Stimulated activated CD8-positive, alpha-beta memory T cell treated with anti-CD3 and anti-CD28 coated beads, Interleukin-7, amount 100 ng/mL, for 24 hours (primary cell): ENCODE measurements around the gene ST6GALNAC1.
"Not testable (repeated sequence)": the region's sequence is repeated elsewhere in the genome, so short reads cannot be mapped to it uniquely, and the experiment has no call there.

Source experiments
- DNase-seq: peaks from one replicate; pipeline ENCODE4 v3.0.0-alpha.2; 2020; ENCODE audit warnings: low read depth

The ST6GALNAC1 gene

DNA sequence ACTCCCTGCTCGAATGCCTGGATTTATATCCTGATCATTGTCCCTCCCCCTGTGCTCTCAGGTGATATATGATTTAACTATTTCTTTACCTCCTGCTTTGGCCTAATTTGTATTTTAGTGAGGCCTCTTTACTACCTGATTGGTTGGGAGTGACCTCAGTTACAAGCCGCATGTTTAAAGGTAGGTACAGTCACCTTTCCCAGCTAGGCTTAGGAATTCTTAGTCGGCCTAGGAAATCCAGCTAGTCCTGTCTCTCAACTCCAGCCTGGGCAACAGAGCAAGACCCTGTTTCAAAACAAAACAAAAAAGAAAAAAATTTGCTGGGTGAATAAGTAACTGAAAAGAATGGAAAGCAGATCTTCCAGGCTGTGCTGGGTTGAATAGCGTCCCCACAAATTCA lies 31.1 kb downstream of the ST6GALNAC1 start:
- DNase-seq, result no peak

DNA sequence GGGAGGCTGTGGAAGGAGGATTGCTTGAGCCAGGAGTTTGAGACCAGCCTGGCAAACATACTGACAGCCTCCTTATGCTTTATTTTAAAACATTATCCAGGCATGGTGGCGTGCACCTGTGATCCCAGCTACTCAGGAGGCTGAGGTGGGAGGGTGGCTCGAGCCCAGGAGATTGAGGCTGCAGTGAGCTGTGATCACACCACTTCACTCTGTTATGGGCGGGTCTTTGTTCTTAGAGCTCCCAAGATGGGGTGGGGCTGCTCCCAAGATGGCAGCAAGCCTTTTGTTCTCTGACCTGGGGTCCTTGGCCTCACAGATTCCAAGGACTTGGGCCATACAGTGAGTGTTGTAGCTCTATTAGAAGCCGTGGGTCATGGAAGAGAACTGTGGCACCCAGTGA lies 31.8 kb downstream of the ST6GALNAC1 start:
- no peak for DNase-seq

- DNase-seq, result not testable (repeated sequence)
These were observed 32.3 kb downstream of the ST6GALNAC1 start for GRCh38 chr17:76611080-76611749.

DNA sequence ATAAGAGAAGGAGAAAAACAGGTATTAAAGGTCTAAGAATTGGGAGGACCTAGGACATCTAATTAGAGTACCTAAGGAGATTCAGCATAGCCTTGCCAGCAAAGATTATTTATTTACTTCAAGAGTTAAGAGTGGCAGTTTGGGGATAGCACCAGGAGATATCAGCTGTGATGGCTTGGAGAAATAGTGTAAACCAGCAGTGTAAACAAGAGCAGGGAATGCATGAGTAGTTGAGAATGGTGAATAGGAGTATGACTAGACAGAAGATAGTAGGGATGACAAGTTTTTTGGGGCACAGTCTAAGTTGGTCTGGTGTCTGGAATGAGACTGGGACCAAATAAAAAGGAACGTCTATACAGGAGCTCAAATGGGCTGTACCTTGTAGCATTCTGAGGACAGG lies 36.9 kb downstream of the ST6GALNAC1 start:
- DNase-seq, result not testable (repeated sequence)

DNA sequence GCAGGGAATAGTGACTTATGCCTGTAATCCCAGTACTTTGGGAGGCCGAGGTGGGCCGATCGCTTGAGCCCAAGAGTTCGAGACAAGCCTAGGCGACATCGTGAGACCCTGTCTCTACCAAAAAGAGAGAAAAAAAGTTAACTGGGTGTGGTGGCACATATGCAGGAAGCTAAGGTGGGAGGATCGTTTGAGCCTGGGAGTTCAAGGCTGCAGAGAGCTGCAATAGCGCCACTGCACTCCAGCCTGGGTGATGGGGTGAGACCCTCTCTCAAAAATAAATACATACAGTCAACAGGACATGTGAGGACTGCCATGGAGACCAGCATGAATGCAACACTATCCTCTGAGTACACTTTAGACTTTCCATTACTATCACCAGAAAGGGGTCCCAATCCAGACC lies 42.5 kb downstream of the ST6GALNAC1 start:
- no peak for DNase-seq

DNA sequence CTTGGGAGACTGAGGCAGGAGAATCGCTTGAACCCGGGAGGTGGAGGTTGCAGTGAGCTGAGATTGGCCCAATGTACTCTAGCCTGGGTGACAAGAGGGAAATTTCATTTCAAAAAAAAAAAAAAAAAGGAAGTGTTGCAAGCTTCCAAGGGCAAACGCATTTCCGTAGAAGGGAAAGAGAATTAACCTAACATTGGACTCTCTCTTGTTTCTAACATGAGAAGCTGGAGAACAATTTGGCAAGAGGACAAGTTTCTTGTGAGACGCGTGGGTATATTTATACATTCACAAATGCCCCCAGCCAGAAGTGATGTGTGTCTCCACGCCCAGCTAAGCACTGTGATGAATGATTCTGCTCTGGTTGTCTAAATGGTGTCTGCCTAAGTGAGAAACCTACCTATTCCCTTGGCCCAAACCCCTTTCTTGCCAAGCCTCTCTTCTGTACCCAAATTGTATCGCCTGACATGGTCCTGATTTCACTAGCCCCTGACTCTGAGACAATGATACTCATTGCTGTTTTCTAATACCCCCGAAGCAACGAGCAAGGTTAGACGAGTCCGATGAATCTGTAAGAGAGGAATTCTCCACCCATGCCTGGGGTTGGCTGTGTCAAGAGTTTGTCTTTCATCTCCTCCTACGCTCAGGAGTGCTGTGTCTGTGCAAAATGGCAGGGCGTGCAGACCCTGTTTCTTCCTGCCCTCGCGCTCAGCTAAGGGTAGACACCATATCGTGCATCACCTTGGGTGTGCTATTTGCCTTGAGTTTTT lies 43.7 kb downstream of the ST6GALNAC1 start:
- DNase-seq, result no peak

GRCh38 chr17:76598004-76598439 lies 45.5 kb downstream of the ST6GALNAC1 start:
- DNase-seq, result no peak

- no peak for DNase-seq
These were observed 46.2 kb downstream of the ST6GALNAC1 start for GRCh38 chr17:76597156-76598003.

DNA sequence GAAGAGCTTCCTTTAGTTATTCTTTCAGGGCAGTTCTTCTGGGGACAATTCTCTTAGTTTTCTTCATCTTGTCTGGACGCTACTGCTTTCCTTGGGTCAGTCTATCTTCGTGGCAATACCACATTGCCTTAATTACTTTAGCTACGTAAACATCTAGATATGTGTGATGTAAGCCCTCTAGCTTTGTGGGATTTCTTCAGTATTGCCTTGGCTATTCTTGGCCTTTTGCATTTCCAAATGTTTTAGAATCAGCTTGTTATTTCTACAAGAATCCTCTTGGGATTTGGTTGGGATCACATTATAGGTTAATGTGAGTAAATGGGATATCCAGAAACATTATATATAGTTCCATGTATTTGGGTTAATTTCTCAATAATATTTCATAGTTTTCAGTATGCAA lies 48.9 kb downstream of the ST6GALNAC1 start:
- DNase-seq, result no peak

GRCh38 chr17:76593959-76594358 lies 49.6 kb downstream of the ST6GALNAC1 start:
- DNase-seq, result no peak

DNA sequence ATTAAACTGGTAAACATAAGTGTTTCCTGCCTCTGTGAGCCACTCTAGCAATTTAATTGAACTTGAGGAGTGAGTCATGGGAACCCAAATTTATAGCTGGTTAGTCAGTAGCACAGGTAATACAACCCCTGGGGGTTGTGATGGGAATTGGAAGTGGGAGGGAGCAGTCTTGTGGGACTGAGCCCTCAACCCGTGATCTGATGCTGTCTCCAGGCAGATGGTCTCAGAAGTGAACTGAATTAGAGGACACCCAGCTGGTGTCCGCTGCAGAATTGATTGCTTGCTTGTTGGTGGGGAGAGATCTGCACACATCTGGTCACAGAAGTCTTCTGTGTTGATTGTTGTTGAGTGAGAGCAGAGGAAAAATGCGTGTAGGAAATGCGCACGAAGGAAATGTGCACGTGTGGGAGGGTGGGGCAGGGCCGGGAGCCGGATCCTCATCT lies 50.2 kb downstream of the ST6GALNAC1 start:
- DNase-seq, result no peak

DNA sequence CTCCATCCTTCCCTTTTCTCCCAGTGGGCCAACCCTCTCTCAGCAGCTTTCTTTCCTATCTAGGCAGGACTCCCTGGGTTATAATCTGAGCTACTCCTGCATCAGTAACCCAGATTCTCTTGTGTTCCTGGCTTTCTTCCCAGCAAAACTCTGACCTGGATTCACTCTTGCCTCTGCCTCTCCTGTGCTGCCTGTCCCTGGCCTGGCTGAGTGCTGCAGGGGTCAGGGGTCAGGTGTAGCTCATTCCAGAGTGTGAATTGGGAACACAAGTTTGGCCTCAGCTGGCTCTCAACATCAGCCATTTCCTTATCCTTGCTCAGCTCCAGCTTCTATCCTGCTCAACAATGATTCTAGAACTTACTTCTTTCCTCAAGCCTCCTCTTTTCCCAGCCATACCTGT lies 55.4 kb downstream of the ST6GALNAC1 start:
- no peak for DNase-seq

DNA sequence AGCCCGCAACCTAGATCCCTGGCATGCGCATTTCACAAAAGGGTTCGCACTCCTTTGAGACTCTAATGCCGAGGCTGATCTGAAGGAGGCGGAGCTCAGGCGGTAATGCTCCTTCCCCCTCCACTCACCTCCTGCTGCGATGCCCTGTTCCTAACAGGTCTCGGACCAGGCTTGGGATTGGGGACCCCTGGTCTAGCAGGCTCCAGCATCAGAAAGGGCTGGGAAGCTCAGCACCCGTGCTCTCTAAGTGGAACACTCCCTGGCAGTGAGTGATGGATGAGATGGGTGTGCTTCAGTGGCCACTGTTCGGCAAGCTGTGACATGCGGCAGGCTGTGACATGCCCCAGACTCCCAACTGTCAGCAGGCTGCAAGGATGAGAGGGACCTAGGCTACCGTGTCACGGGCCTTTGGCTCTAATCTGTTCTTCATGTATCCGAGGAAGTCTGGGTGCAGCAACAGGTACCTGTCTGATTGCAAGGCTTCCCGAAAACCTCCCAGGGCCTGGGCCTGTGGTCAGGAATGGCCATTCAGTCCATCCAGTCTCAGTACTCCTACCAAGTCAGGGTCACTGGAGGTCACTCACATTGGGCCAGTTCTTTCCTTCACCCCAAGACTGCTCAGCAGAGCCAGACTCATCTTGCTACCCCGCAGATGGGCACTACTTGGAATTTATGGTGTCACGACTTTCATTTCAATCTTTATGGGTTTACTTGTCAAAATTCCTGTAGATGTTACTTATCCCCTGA lies 56.6 kb downstream of the ST6GALNAC1 start:
- DNase-seq, result no peak

DNA sequence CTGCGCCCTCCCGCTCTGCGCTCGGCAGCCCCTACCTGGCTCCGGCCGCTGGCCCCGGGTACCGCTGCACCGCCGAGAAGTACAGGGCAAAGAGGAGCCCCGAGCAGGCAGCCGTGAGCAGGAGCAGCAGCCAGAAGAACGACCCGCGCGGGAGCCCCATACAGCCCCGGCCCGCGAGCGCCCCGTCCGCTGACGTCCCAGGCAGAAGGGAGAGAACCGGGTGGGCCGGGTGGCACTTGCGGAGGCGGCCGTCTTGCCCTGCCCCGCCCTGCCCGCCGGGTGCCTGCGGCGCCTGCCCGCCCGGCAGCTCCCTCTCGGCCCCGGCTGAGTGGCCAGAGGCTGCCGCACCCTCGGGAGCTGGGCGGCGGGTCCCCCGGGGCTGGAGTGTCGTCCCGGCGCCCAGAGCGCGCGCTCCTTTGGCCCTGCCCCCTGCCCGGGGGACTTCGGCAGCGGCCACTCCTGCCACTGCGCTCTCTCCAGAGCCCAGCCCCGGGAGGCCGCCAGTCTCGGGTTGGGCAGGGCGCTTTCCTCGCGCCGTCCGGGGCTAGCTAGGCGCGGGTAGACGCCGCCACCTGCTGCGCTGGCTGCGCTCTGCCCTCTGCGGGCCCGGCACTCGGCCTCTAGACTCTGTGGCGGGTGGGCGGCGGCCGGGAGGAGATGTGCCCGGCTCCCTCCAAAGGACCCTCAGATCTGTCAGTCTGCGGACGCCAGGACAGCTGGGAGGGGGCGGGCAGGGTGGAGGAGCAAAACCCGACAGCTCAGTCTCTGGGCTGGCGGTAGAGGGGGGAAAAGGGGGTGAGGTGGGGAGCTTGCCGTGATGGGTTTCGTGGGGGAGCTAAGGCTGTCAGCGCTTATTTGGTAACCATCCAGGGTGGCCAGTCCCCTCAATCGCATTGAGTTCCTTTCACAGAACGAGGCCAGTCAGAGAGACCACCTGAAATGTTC lies 57.6 kb downstream of the ST6GALNAC1 start, which contains the start of gene ST6GALNAC2:
Gene ST6GALNAC2, minus strand, starts transcription at position 212 of the 945 bp plus-strand sequence. Its CDS starts 52 bp downstream, at position 160.
- no peak for DNase-seq

DNA sequence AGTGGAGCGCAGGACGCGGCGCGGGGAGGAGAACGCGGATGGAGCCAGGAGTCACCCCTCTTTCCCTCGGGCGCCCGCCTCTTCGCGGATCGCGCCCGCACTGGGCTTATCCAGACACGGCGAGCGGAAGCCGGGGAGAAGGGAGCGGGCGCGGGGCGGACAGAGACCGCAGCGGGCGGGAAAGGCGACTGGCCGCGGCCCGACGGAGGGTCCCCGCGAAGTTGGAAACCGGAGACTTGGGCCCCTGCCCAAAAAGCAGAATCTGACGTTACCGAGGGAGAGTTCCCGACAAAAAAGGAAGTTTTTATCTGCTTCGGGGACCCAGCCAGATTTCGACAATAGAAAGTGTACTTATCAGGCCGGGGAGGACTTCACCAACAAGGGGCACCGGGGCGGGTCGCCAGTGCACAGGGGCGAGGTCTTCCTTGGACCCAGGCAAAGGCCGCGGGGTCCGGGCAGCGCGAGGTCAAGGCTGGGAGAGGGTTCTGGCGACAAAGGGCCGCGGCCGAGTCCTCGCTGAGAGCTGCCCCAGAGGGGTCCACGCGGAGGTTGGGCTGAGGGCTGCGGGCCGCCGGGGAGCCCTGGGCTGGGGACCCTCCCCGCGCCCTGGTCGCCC lies 58.4 kb downstream of the ST6GALNAC1 start:
- DNase-seq, result no peak

DNA sequence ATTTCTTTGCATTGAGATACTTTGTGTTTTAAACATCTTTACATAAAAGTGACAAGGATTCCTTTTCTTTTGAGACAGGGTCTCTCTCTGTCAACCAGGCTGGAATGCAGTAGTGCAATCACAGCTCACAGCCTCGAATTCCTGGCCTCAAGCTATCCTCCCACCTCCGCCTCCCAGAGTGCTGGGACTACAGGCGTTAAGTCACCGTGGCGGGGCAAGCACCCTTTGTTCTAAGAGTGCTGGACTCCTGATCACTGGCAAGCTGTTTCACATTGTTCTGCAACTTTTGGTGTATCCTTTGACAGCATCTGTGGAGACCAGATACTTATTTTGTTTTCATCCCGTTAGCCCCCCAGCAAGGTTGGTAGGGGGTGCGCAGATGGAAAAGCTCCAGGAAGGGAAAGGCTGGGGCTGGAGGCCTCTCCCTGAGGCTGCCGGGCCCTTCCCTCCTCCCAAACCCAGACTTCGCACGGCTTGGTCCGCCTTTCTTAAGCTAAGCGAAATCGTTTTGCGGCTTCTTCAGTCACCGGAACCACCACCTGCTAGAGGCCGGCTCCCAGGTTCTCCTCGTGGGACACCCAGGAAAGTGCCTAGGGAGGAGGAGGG lies 59.0 kb downstream of the ST6GALNAC1 start:
- DNase-seq, result no peak

- DNase-seq, result no peak
These were observed 60.9 kb downstream of the ST6GALNAC1 start for GRCh38 chr17:76582660-76583059.

DNA sequence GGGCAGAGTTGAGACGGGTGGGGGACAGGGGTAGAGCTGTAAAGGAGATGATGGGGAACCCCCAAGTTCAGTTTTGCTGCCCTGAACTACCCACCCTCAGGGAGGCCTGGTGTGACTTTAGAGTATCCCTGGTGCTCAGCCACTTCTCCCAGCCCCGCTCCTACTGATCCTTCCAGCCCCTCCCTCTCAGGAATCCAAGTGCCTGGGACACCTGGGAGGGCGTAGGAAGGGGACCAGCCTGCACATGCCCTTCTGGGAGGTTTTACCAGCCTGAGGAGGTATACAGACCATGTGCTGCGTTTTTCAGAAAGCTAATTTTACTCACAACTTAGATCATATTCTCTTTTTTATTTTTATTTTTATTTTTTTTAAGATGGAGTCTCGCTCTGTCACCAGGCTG lies 62.0 kb downstream of the ST6GALNAC1 start:
- DNase-seq, result no peak

DNA sequence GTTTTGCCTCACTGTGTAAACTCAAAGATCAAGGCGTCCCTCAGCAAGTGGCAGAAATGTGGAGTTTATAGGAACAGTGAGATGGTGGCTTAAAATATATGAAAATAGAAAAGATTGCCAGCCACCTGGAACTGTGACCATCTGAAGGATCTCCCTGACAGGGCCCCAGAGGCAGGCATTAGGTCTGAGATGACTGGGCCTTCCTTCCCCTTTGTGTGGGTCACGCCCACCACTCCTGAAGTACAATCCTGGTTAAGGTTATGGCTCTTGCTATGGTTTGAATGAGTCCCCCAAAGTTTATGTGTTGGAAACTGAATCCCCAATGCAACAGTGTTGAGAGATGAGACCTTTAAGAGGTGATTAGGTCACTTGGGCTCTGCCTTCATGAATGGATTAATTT lies 64.3 kb downstream of the ST6GALNAC1 start:
- DNase-seq, result no peak

DNA sequence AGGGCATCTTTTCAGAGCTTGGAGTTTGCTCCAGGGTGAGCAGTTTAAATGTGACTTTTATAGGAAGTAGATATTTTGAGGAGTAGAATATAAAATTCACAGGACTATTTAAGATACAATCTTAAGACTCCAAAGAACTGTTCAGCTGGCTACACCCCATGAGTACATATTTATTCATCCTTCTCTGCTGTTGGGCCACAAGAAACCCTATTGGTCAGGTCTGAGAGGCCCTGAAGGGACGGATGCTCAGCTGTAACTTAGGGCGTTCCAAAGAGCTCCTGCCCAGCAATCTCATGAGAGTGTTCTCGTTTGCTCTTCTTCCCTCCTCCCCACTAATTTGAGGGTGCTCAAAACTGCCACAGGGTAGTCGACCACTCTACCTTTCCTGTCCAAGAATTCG lies 65.2 kb downstream of the ST6GALNAC1 start:
- no peak for DNase-seq
